Activated naive CD4-positive, alpha-beta T cell treated with anti-CD3 and anti-CD28 coated beads for 36 hours (primary cell): ENCODE data around the gene GET3. TPM values are rescaled to one million over a fixed set of nuclear protein-coding genes. Genes with fewer than 3 reads are reported as not detected.
"Not testable (repeated sequence)": the region's sequence is repeated elsewhere in the genome, so short reads cannot be mapped to it uniquely, and the experiment has no call there.

Experiments used
- CTCF ChIA-PET: fragments of 350-600 bp; sonication (Branson Sonifier 250); formaldehyde crosslinking; loops from one replicate; lab custom pipeline; 2021; ENCODE audit warnings: antibody characterized with exemption; lab: Charles Lee
- DNase-seq: peaks from one replicate; pipeline ENCODE4 v3.0.0-alpha.2; 2020
- H3K27ac Mint-ChIP-seq: one replicate; pipeline ENCODE4 v1.8.0; 2021; ENCODE audit warnings: mild to moderate bottlenecking, mixed read lengths
- H3K27me3 Mint-ChIP-seq: one replicate; pipeline ENCODE4 v1.8.0; 2021; ENCODE audit warnings: low read depth, mixed read lengths
- H3K36me3 Mint-ChIP-seq: one replicate; pipeline ENCODE4 v1.8.0; 2021; ENCODE audit warnings: low read depth, mixed read lengths
- H3K4me1 Mint-ChIP-seq: one replicate; pipeline ENCODE4 v1.8.0; 2021; ENCODE audit warnings: low read depth, mixed read lengths
- H3K4me3 Mint-ChIP-seq: one replicate; pipeline ENCODE4 v1.8.0; 2021; ENCODE audit warnings: mild to moderate bottlenecking, moderate library complexity, mixed read lengths
- H3K9me3 Mint-ChIP-seq: one replicate; pipeline ENCODE4 v1.8.0; 2021; ENCODE audit warnings: mixed read lengths
- intact Hi-C: fragments of 100-400 bp; cut with micrococcal nuclease; formaldehyde crosslinking; loops from one replicate; pipeline ENCODE4 v1.15.1; 2023
- total RNA-seq, 2 experiments: library from RNA; stranded (reverse); gene quantifications; one replicate each; pipeline ENCODE4 v1.2.3, GENCODE V29; 2021

The GET3 gene
- total RNA-seq, 2 experiments from 2014 or later, result 47.7 TPM

DNA sequence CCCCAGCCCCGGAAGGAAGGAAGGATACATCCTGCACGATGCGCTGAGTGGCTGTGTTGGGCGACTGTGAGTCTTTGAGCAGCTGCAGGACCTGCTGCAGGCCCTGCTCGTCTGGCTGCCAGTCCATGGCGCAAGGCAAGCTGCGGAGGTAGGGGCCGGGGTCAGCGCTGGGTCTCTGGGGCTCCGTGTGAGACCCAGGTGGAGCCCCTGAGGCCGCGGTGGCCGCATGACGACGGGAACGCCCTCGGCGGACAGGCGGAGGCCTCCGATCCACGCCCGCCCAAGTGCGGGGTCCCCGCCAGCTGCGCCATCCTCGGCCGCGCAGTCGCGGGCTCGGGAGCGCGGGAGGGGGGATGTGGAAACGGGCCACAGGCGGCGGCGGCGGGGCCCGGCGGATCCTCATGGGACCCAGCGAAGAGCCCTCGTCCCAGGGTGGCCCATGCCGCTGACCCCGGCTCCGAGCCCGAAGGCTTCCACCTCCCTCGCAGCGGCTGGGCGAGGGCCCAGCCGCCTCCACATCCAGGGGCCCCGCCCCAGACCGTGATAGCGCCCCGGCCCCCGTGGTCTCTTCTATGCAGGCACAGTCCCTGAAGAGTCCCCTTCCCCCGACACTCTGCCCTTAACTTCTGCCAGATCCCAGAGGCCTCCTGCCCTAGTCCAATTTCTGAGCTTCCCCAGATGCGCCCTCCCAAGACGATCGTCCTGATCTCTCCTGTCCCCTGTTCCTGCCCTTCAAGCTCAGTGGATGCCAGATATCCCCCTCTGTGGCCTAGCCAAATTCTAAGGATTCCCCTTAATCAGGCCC, 16.2 kb upstream of the GET3 start:
- CTCF ChIA-PET, result interaction anchor here (0.6 to 1.5 kb wide), 7 partner anchors 8 to 182 kb away, joined by 3 to 5 read pairs (median 3); no protein-coding TSS in a partner anchor
- peak overlapping the region; percentile 91 for H3K27ac Mint-ChIP-seq
- no peaks in the 10 kb centered on the region for H3K9me3 Mint-ChIP-seq
- intact Hi-C loops, result no loop called here
- H3K27me3 Mint-ChIP-seq, result no peaks in the 10 kb centered on the region
- peaks cover 36% of the 10 kb centered on the region for H3K36me3 Mint-ChIP-seq
- peaks cover 33% of the 10 kb centered on the region for H3K4me1 Mint-ChIP-seq
- peak; percentile 37 for DNase-seq
- H3K4me3 Mint-ChIP-seq, result peak overlapping the region; percentile 93

GRCh38 chr19:12721656-12722565, 15.4 kb upstream of the GET3 start:
- CTCF ChIA-PET, result interaction anchor here (0.8 to 1.8 kb wide), 4 partner anchors 22 to 126 kb away, joined by 3 to 10 read pairs (median 4); no protein-coding TSS in a partner anchor
- Mint-ChIP-seq H3K27me3 (no peaks in the 10 kb centered on the region), H3K27ac (peak overlapping the region; percentile 91), H3K9me3 (no peaks in the 10 kb centered on the region), H3K36me3 (peaks cover 34% of the 10 kb centered on the region), H3K4me1 (peaks cover 33% of the 10 kb centered on the region), H3K4me3 (peak overlapping the region; percentile 93)
- peak; percentile 47 for DNase-seq
- intact Hi-C loops, result loop anchor here (1.0 kb wide), 2 partner anchors 15 to 41 kb away; partner anchors contain the start of genes DHPS and GET3

DNA sequence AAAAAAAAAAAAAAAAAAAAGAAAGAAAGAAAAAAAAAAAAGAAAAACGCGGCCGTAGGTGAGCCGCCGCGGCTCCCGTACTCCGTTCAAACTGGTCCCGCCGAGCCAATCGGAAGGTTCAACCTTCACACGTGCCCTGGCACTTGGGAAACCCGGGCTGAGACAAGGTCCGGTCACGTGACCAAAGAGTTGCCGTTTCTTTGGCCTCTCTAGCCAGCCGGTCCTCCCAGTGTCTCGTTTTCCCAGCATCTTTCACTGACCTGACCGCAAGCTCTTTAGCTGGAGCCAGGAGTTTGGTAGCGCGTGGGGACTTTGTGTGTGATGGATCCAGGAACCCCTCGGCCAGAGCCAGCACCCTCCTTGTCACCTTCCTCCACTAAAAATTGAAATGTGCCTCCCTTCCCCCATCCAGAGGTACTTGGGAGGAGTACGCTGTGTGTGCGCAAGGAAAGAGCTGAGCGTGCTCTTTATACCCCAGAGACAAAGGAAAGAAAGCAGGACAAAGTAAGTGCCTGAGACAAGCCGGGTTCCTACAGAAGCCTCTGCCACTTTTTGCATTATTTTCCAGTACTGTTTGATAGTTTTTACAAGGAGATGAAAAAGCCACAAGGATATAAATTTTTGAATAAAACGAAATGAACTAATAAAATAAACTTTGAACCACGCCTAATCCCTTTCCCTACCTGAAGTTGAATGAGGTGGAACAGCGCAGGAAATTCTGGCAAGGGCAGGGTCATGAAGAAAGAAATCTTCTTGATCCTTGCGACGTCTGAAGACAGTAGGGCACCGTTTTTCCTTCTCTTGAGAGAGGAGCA, 14.5 kb upstream of the GET3 start:
- intact Hi-C loops, result loop anchor here (1.0 kb wide), 2 partner anchors 15 to 41 kb away; partner anchors contain the start of genes DHPS and GET3
- Mint-ChIP-seq H3K36me3 (peaks cover 35% of the 10 kb centered on the region), H3K4me3 (peak overlapping the region; percentile 79), H3K4me1 (peaks cover 33% of the 10 kb centered on the region), H3K27ac (peak overlapping the region; percentile 78), H3K27me3 (no peaks in the 10 kb centered on the region), H3K9me3 (no peaks in the 10 kb centered on the region)
- CTCF ChIA-PET, result interaction anchor here (0.7 to 2.5 kb wide), 4 partner anchors 11 to 37 kb away, joined by 3 to 14 read pairs (median 8); no protein-coding TSS in a partner anchor
- peak; percentile 97 for DNase-seq

DNA sequence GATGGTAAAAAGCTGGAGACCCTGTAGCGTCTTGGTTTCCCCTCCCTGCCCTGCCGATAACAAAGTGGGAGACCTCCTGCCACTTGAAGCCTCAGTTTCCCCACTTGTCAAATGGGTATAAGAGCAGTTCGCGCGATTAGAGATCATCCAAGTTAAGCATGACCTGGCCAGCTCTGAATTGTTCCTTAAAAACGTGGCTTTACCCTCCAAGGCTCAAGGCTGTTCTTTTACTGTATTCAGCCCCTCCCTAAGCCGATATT, 14.0 kb upstream of the GET3 start:
- no peak for DNase-seq
- H3K4me3 Mint-ChIP-seq, result peak overlapping the region; percentile 79
- peaks cover 33% of the 10 kb centered on the region for H3K4me1 Mint-ChIP-seq
- H3K36me3 Mint-ChIP-seq, result peaks cover 37% of the 10 kb centered on the region
- H3K9me3 Mint-ChIP-seq, result no peaks in the 10 kb centered on the region
- CTCF ChIA-PET, result interaction anchor here (0.7 to 2.5 kb wide), 4 partner anchors 10 to 37 kb away, joined by 3 to 14 read pairs (median 8); no protein-coding TSS in a partner anchor
- intact Hi-C loops, result no loop called here
- peak overlapping the region; percentile 78 for H3K27ac Mint-ChIP-seq
- no peaks in the 10 kb centered on the region for H3K27me3 Mint-ChIP-seq

DNA sequence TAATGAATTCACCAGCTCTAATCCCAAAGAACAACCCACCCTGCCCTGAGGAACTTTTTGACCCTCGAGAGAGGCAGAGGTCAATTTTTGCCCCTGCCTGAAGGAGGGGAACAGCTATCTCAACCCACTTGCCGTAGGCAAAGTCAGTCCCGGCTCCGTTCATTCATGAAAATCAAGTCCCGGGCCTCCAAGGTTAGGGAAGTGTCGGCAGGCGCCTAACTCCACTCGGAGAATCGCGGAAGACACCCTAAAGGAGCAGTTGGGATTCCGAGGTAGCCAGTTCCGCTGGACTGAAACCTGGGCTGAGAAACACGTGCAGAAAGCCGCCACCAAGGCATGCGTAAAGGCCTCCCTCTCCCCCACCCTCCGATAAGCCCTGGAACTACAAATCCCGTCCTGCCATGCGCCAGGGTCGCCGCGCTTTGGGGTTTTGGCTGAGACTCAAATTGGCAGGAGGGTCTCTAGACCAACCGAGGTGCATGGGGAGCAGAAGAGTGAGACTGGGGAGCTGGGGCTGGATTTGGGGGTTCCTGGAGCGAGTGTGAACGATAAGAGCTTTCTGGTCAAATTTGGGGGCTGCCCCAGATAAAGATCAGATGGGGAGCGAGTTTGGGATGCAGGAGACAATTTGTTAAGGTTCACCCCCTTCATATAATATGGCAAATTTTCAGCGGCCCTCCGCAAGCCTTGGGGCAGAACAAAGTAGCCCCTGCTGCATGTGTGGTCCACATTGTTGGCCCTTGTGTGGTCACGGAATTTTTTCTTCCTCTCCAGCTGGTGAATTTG, 13.5 kb upstream of the GET3 start, which contains the start of gene TNPO2:
TSS of gene TNPO2 (minus strand) at position 292 of the 786 bp plus-strand sequence. CDS start 2,955 bp downstream, outside the sequence.
- Mint-ChIP-seq H3K4me1 (peaks cover 29% of the 10 kb centered on the region), H3K4me3 (peak within 1 kb of the TSS; percentile 79), H3K36me3 (peaks cover 35% of the 10 kb centered on the region), H3K9me3 (no peaks in the 10 kb centered on the region), H3K27me3 (no peaks in the 10 kb centered on the region), H3K27ac (peak within 1 kb of the TSS; percentile 78)
- peak; percentile 77 for DNase-seq
- intact Hi-C loops, result loop anchor here (1.0 kb wide), 1 partner anchor 9 kb away; no protein-coding TSS in a partner anchor
- CTCF ChIA-PET, result interaction anchor here (0.7 to 2.5 kb wide), 6 partner anchors 9 to 84 kb away, joined by 3 to 14 read pairs (median 5); no protein-coding TSS in a partner anchor

DNA sequence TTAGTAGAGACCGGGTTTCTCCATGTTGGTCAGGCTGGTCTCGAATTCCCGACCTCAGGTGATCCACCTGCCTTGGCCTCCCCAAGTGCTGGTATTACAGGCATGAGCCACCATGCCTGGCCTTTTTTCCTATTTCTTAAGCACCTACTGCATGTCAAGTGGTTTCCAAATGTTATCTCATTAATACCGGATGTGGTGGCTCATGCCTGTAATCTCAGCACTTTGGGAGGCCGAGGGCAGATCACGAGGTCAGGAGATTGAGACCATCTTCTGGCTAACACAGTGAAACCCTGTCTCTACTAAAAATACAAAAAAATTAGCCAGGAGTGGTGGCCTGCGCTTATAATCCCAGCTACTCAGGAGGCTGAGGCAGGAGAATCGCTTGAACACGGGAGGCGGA, 11.7 kb upstream of the GET3 start:
- CTCF ChIA-PET, result interaction anchor here (0.7 to 1.0 kb wide), 2 partner anchors 29 to 156 kb away, joined by 3 to 4 read pairs; no protein-coding TSS in a partner anchor
- Mint-ChIP-seq H3K4me1 (peaks cover 20% of the 10 kb centered on the region), H3K36me3 (peaks cover 42% of the 10 kb centered on the region)
- H3K4me3 Mint-ChIP-seq, H3K9me3 Mint-ChIP-seq, DNase-seq, intact Hi-C loops, H3K27ac Mint-ChIP-seq, H3K27me3 Mint-ChIP-seq: not testable (repeated sequence)

DNA sequence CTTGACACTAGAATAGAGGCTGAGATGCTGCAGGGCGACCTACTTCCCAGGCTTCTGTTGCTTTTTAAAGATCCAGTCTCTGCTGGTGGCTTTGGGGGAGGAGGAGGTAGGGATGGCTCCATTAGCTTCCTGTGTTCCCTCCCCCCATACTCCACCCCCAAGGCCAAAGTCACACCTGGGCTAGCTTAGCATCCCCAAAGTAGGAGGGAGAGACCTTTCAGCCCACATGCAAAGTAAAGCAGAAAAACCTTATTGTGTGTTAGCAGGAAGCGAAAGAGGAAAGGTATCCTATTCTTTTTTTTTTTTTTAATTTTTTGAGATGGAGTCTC, 10.3 kb upstream of the GET3 start:
- Mint-ChIP-seq H3K36me3 (peaks cover 42% of the 10 kb centered on the region), H3K27ac (no peak overlapping the region), H3K27me3 (no peaks in the 10 kb centered on the region), H3K4me3 (no peak overlapping the region), H3K9me3 (no peaks in the 10 kb centered on the region), H3K4me1 (peaks cover 17% of the 10 kb centered on the region)
- CTCF ChIA-PET, result interaction anchor here (1.2 kb wide), 1 partner anchor 30 kb away, joined by 4 read pairs; no protein-coding TSS in a partner anchor
- DNase-seq, result no peak
- intact Hi-C loops, result no loop called here

- Mint-ChIP-seq H3K27me3 (no peaks in the 10 kb centered on the region), H3K27ac (no peak overlapping the region), H3K36me3 (peaks cover 41% of the 10 kb centered on the region), H3K9me3 (no peaks in the 10 kb centered on the region), H3K4me3 (no peak overlapping the region), H3K4me1 (peaks cover 25% of the 10 kb centered on the region)
- no peak for DNase-seq
- CTCF ChIA-PET, result interaction anchor here (1.2 kb wide), 1 partner anchor 30 kb away, joined by 4 read pairs; no protein-coding TSS in a partner anchor
- intact Hi-C loops, result no loop called here
Measured at GRCh38 chr19:12727745-12728433, 9.4 kb upstream of the GET3 start.

DNA sequence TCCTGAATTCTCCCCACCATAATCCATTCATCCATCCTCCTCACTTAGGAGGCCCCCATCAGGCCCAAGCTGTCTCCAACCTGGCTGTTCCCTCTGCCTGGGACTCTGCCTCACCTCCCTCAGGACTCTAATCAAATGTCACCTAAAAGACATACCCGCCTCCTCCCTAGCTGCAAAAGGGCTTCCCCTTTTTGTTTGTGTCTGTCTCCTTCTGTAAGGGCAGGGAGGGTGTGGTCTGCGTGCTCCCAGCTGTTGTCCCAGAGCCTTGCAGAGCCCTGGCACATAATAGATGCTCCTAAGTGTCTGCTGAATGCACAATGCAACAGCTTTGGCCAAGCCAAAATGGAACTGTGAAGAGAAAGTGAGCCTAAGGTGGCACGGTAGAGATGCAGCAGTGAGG, 7.2 kb upstream of the GET3 start:
- peaks cover 49% of the 10 kb centered on the region for H3K36me3 Mint-ChIP-seq
- CTCF ChIA-PET, result no interaction called here

GRCh38 chr19:12731337-12731736, 6.0 kb upstream of the GET3 start:
- H3K36me3 Mint-ChIP-seq, result peaks cover 49% of the 10 kb centered on the region
- CTCF ChIA-PET, result interaction anchor here (0.6 to 1.6 kb wide), 3 partner anchors 34 to 112 kb away, joined by 3 read pairs; no protein-coding TSS in a partner anchor
- H3K27me3 Mint-ChIP-seq, result no peaks in the 10 kb centered on the region
- no peak overlapping the region for H3K4me3 Mint-ChIP-seq
- no peak overlapping the region for H3K27ac Mint-ChIP-seq
- H3K9me3 Mint-ChIP-seq, result no peaks in the 10 kb centered on the region
- DNase-seq, result no peak
- H3K4me1 Mint-ChIP-seq, result peaks cover 28% of the 10 kb centered on the region
- intact Hi-C loops, result loop anchor here (5.0 kb wide), 2 partner anchors 119 to 421 kb away; partner anchors contain the start of genes IER2, STX10, ZNF490 and ZNF791

More for the DNA sequence above, 7.2 kb upstream of the GET3 start:
- no peak for DNase-seq
- no peak overlapping the region for H3K4me3 Mint-ChIP-seq
- H3K27me3 Mint-ChIP-seq, result no peaks in the 10 kb centered on the region
- peaks cover 23% of the 10 kb centered on the region for H3K4me1 Mint-ChIP-seq
- H3K27ac Mint-ChIP-seq, result no peak overlapping the region
- intact Hi-C loops, result loop anchor here (5.0 kb wide), 2 partner anchors 118 to 422 kb away; partner anchors contain the start of genes IER2, STX10, ZNF490 and ZNF791
- H3K9me3 Mint-ChIP-seq, result no peaks in the 10 kb centered on the region
